SU-DHL-6 (cell line): ENCODE data around the gene SLC38A8.

Experiments
- H2AFZ ChIP-seq: fragments of 200-600 bp; sonication (generic); 2 replicates; pipeline ENCODE4 v1.6.1; 2014; ENCODE audit warnings: low read depth, mild to moderate bottlenecking, moderate library complexity, mixed read lengths, antibody characterized with exemption, low read length; ENCODE audit not compliant: severe bottlenecking
- H3F3A ChIP-seq: fragments of 200-600 bp; shearing (Covaris generic); 2 replicates; pipeline ENCODE4 v1.6.0; 2016; ENCODE audit warnings: antibody characterized with exemption, mild to moderate bottlenecking; ENCODE audit not compliant: insufficient read depth
- H3K27ac ChIP-seq: fragments of 200-600 bp; sonication (generic); 2 replicates; pipeline ENCODE4 v1.5.1; 2016; ENCODE audit warnings: low read depth, mild to moderate bottlenecking, low read length, moderate library complexity, mixed read lengths
- H3K27me3 ChIP-seq: fragments of 200-600 bp; sonication (generic), shearing (Covaris generic); 2 replicates; pipeline ENCODE4 v1.6.0; 2014; ENCODE audit warnings: mild to moderate bottlenecking, low read length
- H3K36me3 ChIP-seq: fragments of 200-600 bp; sonication (generic); 2 replicates; pipeline ENCODE4 v1.6.1; 2014; ENCODE audit warnings: mild to moderate bottlenecking, low read length, mixed read lengths
- H3K4me2 ChIP-seq: fragments of 300-600, 200-600 bp; shearing (Covaris generic), sonication (generic); 2 replicates; pipeline ENCODE4 v1.6.0; 2014; ENCODE audit warnings: low read length, low read depth, mild to moderate bottlenecking; ENCODE audit not compliant: poor library complexity, severe bottlenecking
- H3K4me3 ChIP-seq: fragments of 200-600 bp; sonication (generic); 2 replicates; pipeline ENCODE4 v1.5.1; 2014; ENCODE audit warnings: antibody characterized with exemption, low read length, mild to moderate bottlenecking, mixed read lengths; ENCODE audit not compliant: insufficient read depth, poor library complexity, severe bottlenecking
- H3K79me2 ChIP-seq: fragments of 200-600 bp; sonication (generic); 2 replicates; pipeline ENCODE4 v1.6.1; 2014; ENCODE audit warnings: mild to moderate bottlenecking, low read length, moderate library complexity; ENCODE audit not compliant: insufficient read depth
- H3K9ac ChIP-seq: fragments of 200-600 bp; sonication (generic); 2 replicates; pipeline ENCODE4 v1.7.0; 2014; ENCODE audit warnings: mild to moderate bottlenecking, low read length
- H3K9me2 ChIP-seq: fragments of 200-600 bp; sonication (generic); replicated peaks from 2 replicates; pipeline ENCODE4 v1.6.1; 2014; ENCODE audit warnings: low read length; ENCODE audit not compliant: insufficient read depth
- H3K9me3 ChIP-seq: fragments of 200-600 bp; sonication (generic); 2 replicates; pipeline ENCODE4 v1.6.1; 2014; ENCODE audit warnings: low read length, mixed read lengths; ENCODE audit not compliant: insufficient read depth
- H4K20me1 ChIP-seq: fragments of 200-600 bp; sonication (generic); 2 replicates; pipeline ENCODE4 v1.6.1; 2014; ENCODE audit warnings: low read depth, mild to moderate bottlenecking, antibody characterized with exemption, low read length, moderate library complexity, mixed read lengths
- EZH2phosphoT487 ChIP-seq: fragments of 200-600 bp; sonication (generic), shearing (Covaris generic); conservative IDR thresholded peaks from 2 replicates; pipeline ENCODE4 v1.6.1; 2018; ENCODE audit warnings: mild to moderate bottlenecking, antibody characterized with exemption, low read length, moderate library complexity, mixed read lengths
- TF ChIP-seq, protein P1 (sequence below): fragments of 200-600 bp; sonication (generic); IDR thresholded peaks from one replicate; pipeline ENCODE4 v1.5.1; 2017; ENCODE audit warnings: antibody characterized with exemption, mild to moderate bottlenecking, low read length, moderate library complexity; ENCODE audit not compliant: insufficient read depth, poor library complexity, severe bottlenecking

The SLC38A8 gene

GRCh38 chr16:84084570-84085270 is 42.1 kb upstream of the SLC38A8 start:
- Histone ChIP-seq H3F3A (peaks cover 31% of the 10 kb centered on the region; the same call in 1 of the 2 replicates), H3K79me2 (no peaks in the 10 kb centered on the region), H3K9me3 (no peaks in the 10 kb centered on the region), H3K9me2 (no peaks in the 10 kb centered on the region), H3K27me3 (no peaks in the 10 kb centered on the region), H2AFZ (no peak overlapping the region), H3K36me3 (peaks cover 10% of the 10 kb centered on the region; the same call in 1 of the 2 replicates), H3K4me3 (no peak overlapping the region), H3K9ac (0 out of 2 replicates have a peak overlapping the region, but pooled peaks have one; percentile 8), H3K27ac (peak overlapping the region; percentile 76), H3K4me2 (peak overlapping the region; percentile 21), H4K20me1 (no peaks in the 10 kb centered on the region)
- TF ChIP-seq, protein P1, sequence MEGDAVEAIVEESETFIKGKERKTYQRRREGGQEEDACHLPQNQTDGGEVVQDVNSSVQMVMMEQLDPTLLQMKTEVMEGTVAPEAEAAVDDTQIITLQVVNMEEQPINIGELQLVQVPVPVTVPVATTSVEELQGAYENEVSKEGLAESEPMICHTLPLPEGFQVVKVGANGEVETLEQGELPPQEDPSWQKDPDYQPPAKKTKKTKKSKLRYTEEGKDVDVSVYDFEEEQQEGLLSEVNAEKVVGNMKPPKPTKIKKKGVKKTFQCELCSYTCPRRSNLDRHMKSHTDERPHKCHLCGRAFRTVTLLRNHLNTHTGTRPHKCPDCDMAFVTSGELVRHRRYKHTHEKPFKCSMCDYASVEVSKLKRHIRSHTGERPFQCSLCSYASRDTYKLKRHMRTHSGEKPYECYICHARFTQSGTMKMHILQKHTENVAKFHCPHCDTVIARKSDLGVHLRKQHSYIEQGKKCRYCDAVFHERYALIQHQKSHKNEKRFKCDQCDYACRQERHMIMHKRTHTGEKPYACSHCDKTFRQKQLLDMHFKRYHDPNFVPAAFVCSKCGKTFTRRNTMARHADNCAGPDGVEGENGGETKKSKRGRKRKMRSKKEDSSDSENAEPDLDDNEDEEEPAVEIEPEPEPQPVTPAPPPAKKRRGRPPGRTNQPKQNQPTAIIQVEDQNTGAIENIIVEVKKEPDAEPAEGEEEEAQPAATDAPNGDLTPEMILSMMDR: peak; percentile 79
- TF ChIP-seq EZH2phosphoT487: no peak

- no peak for TF ChIP-seq EZH2phosphoT487
- TF ChIP-seq, protein P1: no peak
- no peaks in the 10 kb centered on the region for H4K20me1 ChIP-seq
- no peak overlapping the region for H3K27ac ChIP-seq
- no peaks in the 10 kb centered on the region for H3K27me3 ChIP-seq
- H3F3A ChIP-seq: peaks cover 17% of the 10 kb centered on the region; the same call in 1 of the 2 replicates
- H3K4me3 ChIP-seq: no peak overlapping the region
- no peaks in the 10 kb centered on the region for H3K9me2 ChIP-seq
- H3K79me2 ChIP-seq: peaks cover 10% of the 10 kb centered on the region; the same call in 1 of the 2 replicates
- H3K36me3 ChIP-seq: peaks cover 9% of the 10 kb centered on the region; the same call in 1 of the 2 replicates
- H3K9ac ChIP-seq: no peak overlapping the region
- no peaks in the 10 kb centered on the region for H3K9me3 ChIP-seq
- H3K4me2 ChIP-seq: no peak overlapping the region
- H2AFZ ChIP-seq: no peak overlapping the region
These were observed 40.4 kb upstream of the SLC38A8 start for GRCh38 chr16:84082835-84083569.

GRCh38 chr16:84082110-84082509 is 39.5 kb upstream of the SLC38A8 start:
- no peak overlapping the region for H3K9ac ChIP-seq
- H3K79me2 ChIP-seq: peaks cover 16% of the 10 kb centered on the region
- no peaks in the 10 kb centered on the region for H3K27me3 ChIP-seq
- H3K4me2 ChIP-seq: no peak overlapping the region
- H4K20me1 ChIP-seq: no peaks in the 10 kb centered on the region
- H3K9me2 ChIP-seq: no peaks in the 10 kb centered on the region
- H3K9me3 ChIP-seq: no peaks in the 10 kb centered on the region
- H3K27ac ChIP-seq: no peak overlapping the region
- TF ChIP-seq EZH2phosphoT487: no peak
- TF ChIP-seq, protein P1: no peak
- H3K36me3 ChIP-seq: peaks cover 6% of the 10 kb centered on the region; the same call in 1 of the 2 replicates
- no peak overlapping the region for H2AFZ ChIP-seq
- H3F3A ChIP-seq: peaks cover 8% of the 10 kb centered on the region; the same call in 1 of the 2 replicates
- no peak overlapping the region for H3K4me3 ChIP-seq
